Fibroblast of pulmonary artery (primary cell): ENCODE data around the gene TIAM2.
"Not testable (repeated sequence)": the region's sequence is repeated elsewhere in the genome, so short reads cannot be mapped to it uniquely, and the experiment has no call there.

ENCODE experiments used
- DNase-seq: peaks from one replicate; pipeline ENCODE4 v3.0.0-alpha.2; 2010; ENCODE audit warnings: low read depth
- H3K4me3 ChIP-seq: replicated peaks from 2 replicates; pipeline ENCODE4 v1.5.1; 2011; ENCODE audit warnings: low read depth, mild to moderate bottlenecking, control low read depth, low read length, moderate library complexity
- CTCF ChIP-seq: IDR thresholded peaks from 2 replicates; pipeline ENCODE4 v1.5.1; 2011; ENCODE audit warnings: mild to moderate bottlenecking, control low read depth, low read length, inconsistent platforms; ENCODE audit errors: missing control alignments

TIAM2 gene

DNA sequence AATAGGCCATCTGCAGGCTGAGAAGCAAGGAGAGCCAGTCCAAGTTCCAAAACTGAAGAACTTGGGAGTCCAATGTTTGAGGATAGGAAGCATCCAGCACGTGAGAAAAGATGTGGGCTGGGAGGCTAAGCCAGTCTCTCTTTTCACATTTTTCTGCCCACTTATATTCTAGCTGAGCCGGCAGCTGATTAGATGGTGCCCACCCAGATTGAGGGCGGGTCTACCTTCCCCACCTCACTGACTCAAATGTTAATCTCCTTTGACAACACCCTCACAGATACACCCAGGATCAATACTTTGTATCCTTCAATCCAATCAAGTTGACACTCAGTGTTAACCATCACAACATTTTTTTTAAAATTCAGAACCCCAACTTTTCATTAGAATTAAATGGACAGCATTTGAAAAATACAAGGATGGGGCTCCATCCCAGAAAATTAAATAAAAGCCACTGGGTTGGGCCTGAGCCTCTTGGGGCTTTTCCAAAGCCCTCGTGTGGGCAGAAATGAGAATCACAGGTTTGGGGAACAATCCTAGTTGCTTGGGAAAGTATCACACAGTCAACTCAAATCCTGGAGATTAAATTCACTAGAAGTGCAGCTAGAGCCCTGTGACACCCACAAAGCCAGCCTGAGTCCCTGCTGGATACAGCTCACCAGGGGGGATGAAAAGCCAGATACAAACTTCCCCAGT is 270.9 kb downstream of the TIAM2 start:
- no peak for DNase-seq
- no peak for TF ChIP-seq CTCF
- no peak overlapping the region for H3K4me3 ChIP-seq

DNA sequence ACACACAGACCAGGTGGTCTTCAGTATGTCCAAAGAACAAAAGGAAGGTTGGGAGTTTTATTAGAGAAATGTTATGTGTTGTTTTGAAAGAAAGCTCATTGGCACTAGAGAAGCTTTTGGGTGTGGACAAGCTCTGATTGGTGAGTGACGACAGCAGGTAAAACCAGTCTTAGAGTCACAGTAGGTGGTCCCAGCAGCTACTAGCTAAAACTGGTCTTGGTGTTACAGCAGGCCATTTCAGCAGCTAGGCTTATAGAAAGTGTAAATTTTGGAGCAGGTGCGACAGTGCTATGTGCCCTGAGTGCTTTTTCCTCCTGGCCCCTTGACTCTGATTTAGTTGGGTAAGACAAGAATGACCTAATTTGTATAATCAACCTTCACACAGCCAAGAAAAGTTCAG is 272.3 kb downstream of the TIAM2 start:
- TF ChIP-seq CTCF, result no peak
- DNase-seq, result no peak
- no peak overlapping the region for H3K4me3 ChIP-seq

DNA sequence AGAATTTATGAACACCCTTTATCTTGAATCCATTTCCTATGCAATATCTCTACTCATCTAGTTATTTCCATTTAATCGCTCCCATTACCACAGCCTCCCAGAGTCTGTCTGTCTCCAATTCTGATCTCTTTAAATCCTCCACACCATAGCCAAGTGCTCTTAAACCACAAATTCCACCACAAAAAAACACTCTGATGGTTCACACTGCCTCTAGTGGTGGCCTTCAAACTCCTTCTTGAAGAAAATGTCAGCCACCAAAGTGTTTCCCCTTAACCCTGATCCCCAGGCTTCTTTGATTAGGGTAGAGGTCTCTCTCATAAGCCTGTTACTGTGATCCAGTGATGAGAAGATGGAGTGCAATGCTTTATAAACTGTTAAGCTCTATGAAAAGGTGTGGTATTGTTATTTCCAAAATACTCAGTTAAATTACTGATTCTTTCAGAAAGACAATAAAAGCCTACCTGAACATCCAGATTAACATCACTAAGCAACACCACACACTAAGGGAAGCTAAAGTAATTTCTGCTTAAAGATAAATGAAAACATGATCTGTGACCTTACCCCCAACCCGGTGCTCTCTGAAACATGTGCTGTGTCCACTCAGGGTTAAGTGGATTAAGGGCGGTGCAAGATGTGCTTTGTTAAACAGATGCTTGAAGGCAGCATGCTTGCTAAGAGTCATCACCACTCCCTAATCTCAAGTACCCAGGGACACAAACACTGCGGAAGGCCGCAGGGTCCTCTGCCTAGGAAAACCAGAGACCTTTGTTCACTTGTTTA is 273.2 kb downstream of the TIAM2 start:
- peak; percentile 68 for TF ChIP-seq CTCF
- not testable (repeated sequence) for H3K4me3 ChIP-seq
- DNase-seq, result peak; percentile 60

GRCh38 chr6:155269765-155270164 is 274.6 kb downstream of the TIAM2 start:
- DNase-seq, result no peak
- no peak overlapping the region for H3K4me3 ChIP-seq
- no peak for TF ChIP-seq CTCF

DNA sequence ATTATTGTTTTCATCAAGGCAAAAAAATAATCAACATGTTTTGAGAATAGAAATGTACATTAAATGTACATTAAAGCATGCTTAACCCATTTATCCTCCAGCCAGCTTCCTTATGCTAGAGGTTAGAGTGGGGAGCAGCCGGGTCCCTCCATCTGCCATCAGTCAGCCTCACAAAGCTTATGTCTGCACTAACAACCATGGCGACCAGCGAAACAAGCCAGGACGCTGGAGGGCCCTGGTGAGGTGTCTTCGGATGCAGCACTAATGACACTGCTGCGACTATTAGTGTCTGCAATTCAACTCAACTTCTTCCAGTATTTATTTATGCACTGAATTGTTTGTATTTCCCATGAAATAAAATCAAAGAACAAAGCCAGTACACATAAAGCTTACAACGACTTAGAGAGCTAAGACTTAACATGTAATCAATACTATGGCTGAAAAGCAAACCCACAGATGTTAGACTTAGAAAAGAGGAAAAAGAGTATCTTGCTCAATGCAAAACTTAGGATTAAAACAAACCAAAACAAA is 275.5 kb downstream of the TIAM2 start:
- H3K4me3 ChIP-seq, result no peak overlapping the region
- no peak for DNase-seq
- TF ChIP-seq CTCF, result no peak

DNA sequence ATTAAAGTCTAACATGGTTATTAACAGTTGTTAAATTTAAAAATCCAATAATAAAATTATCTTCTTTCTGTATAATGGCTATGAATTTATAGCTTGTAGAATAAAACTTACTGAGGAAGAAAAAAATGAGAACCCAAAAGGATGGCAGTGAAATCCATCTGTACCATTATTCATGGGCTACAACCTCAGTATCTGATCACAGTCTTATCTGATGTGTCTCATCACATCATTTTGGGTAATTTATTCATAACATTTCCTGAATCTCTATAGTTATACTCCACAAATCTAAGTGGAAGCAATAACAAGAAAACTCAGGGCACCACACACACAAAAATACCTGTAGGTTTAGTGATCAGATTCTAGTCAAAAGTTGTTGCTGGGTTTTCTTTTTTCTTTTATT is 276.0 kb downstream of the TIAM2 start:
- no peak for TF ChIP-seq CTCF
- no peak for DNase-seq
- no peak overlapping the region for H3K4me3 ChIP-seq
